Trophoblast cell (in vitro differentiated cells and primary cell): ENCODE data around the gene RICTOR.
A peak's percentile ranks its signal among the peaks of the same experiment; 100 is the strongest.

ENCODE experiments used
- DNase-seq, 2 donors: peaks; one replicate each; pipeline ENCODE4 v3.0.0-alpha.2; 2016
- H2AFZ ChIP-seq: 2 replicates; pipeline ENCODE4 v1.6.1; 2013; ENCODE audit warnings: low read length, moderate library complexity, mild to moderate bottlenecking; ENCODE audit not compliant: insufficient read depth, poor library complexity
- H2AK5ac ChIP-seq: 2 replicates; pipeline ENCODE4 v1.6.1; 2013; ENCODE audit warnings: mild to moderate bottlenecking, low read length
- H2BK120ac ChIP-seq: 2 replicates; pipeline ENCODE4 v1.6.1; 2013; ENCODE audit warnings: low read length, mild to moderate bottlenecking, moderate library complexity; ENCODE audit not compliant: insufficient read depth, poor library complexity
- H2BK12ac ChIP-seq: 2 replicates; pipeline ENCODE4 v1.6.1; 2013; ENCODE audit warnings: mild to moderate bottlenecking, low read length, moderate library complexity
- H2BK5ac ChIP-seq: 2 replicates; pipeline ENCODE4 v1.6.1; 2013; ENCODE audit warnings: low read length, low read depth, moderate library complexity, mild to moderate bottlenecking; ENCODE audit not compliant: poor library complexity
- H3K14ac ChIP-seq: 2 replicates; pipeline ENCODE4 v1.6.1; 2013; ENCODE audit warnings: mild to moderate bottlenecking, low read length
- H3K18ac ChIP-seq: 2 replicates; pipeline ENCODE4 v1.6.1; 2013; ENCODE audit warnings: mild to moderate bottlenecking, low read length
- H3K23ac ChIP-seq: 2 replicates; pipeline ENCODE4 v1.6.1; 2013; ENCODE audit warnings: low read length
- H3K27ac ChIP-seq: 2 replicates; pipeline ENCODE4 v1.5.1; 2013; ENCODE audit warnings: low read depth, mild to moderate bottlenecking, inconsistent platforms, low read length, moderate library complexity
- H3K27me3 ChIP-seq: 2 replicates; pipeline ENCODE4 v1.6.1; 2013; ENCODE audit warnings: inconsistent platforms, mild to moderate bottlenecking, low read length, moderate library complexity; ENCODE audit not compliant: insufficient read depth
- H3K36me3 ChIP-seq, 2 experiments: 1 replicate in 1 of 2; 2 replicates in 1 of 2; pipeline ENCODE4 v1.6.1; 2013; ENCODE audit warnings: low read length in 2 of 2, mild to moderate bottlenecking in 2 of 2, moderate library complexity in 1 of 2; ENCODE audit not compliant: insufficient read depth in 2 of 2, control insufficient read depth in 1 of 2
- H3K4ac ChIP-seq: 2 replicates; pipeline ENCODE4 v1.6.1; 2013; ENCODE audit warnings: low read depth, mild to moderate bottlenecking, low read length, moderate library complexity
- H3K4me1 ChIP-seq, 2 experiments: 1 replicate in 1 of 2; 2 replicates in 1 of 2; pipeline ENCODE4 v1.6.1; 2013; ENCODE audit warnings: low read length in 2 of 2, mild to moderate bottlenecking in 2 of 2, moderate library complexity in 1 of 2; ENCODE audit not compliant: insufficient read depth in 2 of 2, control insufficient read depth in 1 of 2
- H3K4me2 ChIP-seq: 2 replicates; pipeline ENCODE4 v1.6.1; 2013; ENCODE audit warnings: inconsistent platforms, mild to moderate bottlenecking, low read length, moderate library complexity
- H3K4me3 ChIP-seq: 2 replicates; pipeline ENCODE4 v1.5.1; 2013; ENCODE audit warnings: mild to moderate bottlenecking, low read depth, low read length, inconsistent platforms
- H3K79me1 ChIP-seq: one replicate; pipeline ENCODE4 v1.6.1; 2013; ENCODE audit warnings: low read length
- H3K79me2 ChIP-seq: 2 replicates; pipeline ENCODE4 v1.6.1; 2013; ENCODE audit warnings: low read length, mild to moderate bottlenecking; ENCODE audit not compliant: control insufficient read depth, insufficient read depth, poor library complexity
- H3K9ac ChIP-seq: 2 replicates; pipeline ENCODE4 v1.6.1; 2013; ENCODE audit warnings: mild to moderate bottlenecking, low read length
- H3K9me3 ChIP-seq: 2 replicates; pipeline ENCODE4 v1.6.1; 2013; ENCODE audit warnings: low read depth, mild to moderate bottlenecking, control low read depth, inconsistent platforms, low read length; ENCODE audit not compliant: insufficient read depth
- H4K12ac ChIP-seq: 2 replicates; pipeline ENCODE4 v1.6.1; 2013; ENCODE audit warnings: low read depth, mild to moderate bottlenecking, low read length, moderate library complexity
- H4K8ac ChIP-seq: 2 replicates; pipeline ENCODE4 v1.6.1; 2013; ENCODE audit warnings: low read depth, mild to moderate bottlenecking, low read length, moderate library complexity
- H4K91ac ChIP-seq: one replicate; pipeline ENCODE4 v1.6.1; 2013; ENCODE audit warnings: low read depth, mild to moderate bottlenecking, low read length, moderate library complexity
- WGBS: extraction: QIAGEN DNeasy Blood & Tissue Kit; methylation state at CpG from one replicate; pipeline ENCODE4 v1.1.7; 2013; ENCODE audit warnings: missing lambda C conversion rate; ENCODE audit not compliant: insufficient read length, insufficient coverage; ENCODE audit errors: extremely low coverage; 5-methylcytosine and 5-hydroxymethylcytosine counted together

RICTOR gene

DNA sequence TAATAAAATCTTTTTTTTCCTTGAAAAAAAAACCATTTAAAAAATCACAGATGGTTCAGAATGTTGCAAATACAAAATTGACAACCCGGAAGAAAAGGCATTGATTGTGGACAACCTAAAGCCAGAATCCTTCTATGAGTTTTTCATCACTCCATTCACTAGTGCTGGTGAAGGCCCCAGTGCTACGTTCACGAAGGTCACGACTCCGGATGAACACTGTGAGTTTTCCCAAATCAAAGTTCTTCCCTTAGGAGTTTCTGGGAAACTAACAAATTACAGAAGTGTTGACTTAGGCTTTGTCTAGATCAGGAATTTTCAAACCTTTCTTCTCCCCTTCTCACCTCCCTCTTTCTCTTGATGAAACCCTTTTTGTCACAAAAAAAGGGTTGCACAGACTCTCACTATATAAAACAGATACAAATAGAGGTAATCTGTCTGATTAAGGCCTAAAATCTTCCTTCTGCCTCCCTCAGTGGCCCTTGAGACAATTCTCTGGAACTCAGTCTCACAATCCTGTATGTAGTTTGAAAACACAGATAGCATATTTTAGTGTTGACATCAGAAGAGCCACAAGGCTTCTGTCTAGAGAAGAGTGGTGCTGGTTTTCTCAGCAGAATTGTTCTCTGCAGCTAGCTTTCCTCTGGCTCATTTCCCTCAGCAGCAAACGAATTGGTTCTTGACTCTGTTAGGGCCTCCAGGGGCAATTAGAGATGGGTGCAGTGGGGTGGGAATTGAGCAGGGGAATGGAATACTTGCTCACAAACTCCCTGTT lies 148.9 kb downstream of the RICTOR start:
- Histone ChIP-seq H3K27me3 (no peaks in the 10 kb centered on the region), H3K9me3 (peaks cover 2% of the 10 kb centered on the region), H4K8ac (no peak overlapping the region), H4K91ac (peak overlapping the region; percentile 79), H3K4me3 (no peak overlapping the region), H3K4me1 (peaks cover 6 to 11% of the 10 kb centered on the region in 2 experiments), H2BK120ac (no peak overlapping the region), H3K79me2 (no peaks in the 10 kb centered on the region), H4K12ac (no peak overlapping the region), H3K14ac (peak overlapping the region; percentile 77), H3K9ac (no peak overlapping the region), H3K79me1 (peaks cover 9% of the 10 kb centered on the region), H3K4ac (no peak overlapping the region), H3K23ac (no peak overlapping the region), H3K4me2 (no peak overlapping the region), H3K36me3 (peaks cover 3 to 8% of the 10 kb centered on the region in 2 experiments), H2BK12ac (peak overlapping the region; percentile 27), H3K27ac (peak overlapping the region; percentile 89), H2AFZ (no peak overlapping the region), H2AK5ac (no peak overlapping the region), H3K18ac (no peak overlapping the region), H2BK5ac (peak overlapping the region; percentile 54)
- peak; percentile 1 to 58 for DNase-seq
- WGBS: no CpG with 5 or more reads among the region's 6 CpGs

DNA sequence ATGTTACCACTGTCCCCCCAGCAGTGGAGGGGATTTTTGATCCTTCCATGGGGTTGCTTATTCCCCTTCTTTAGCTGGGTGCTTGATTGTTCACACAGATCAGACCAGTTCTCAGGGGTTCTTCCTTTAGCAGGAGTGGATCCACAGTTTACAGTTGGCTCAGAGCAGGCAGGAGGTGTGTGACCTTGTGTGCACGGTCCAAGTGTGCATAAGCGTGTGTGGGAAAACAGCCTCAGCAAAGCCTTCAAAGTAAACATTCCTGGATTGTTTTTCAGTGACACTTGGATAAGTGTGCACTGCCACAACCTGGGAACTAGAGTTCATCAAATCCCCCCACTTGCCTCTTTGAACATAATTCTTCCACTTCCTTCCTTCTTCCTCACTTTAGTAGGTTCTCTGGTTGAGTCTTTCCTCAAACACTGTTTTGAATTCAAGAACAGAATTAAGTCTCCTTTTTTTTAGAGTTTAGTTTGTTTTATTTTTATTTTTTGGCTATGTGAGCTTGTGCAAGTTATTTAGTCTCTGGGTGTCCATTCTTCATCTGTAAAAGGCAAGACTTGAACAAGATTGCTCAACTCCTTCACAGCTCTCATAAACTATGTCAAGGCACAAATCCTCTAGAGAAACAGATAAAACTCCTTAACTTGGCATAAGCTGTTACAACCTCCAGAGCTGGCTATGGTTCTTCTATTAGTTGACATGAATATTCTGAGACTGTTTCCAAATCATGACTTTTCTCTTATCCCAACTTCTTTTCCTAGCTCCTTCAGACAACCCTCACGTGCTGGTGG lies 150.3 kb downstream of the RICTOR start:
- no peak overlapping the region for H3K4me3 ChIP-seq
- DNase-seq: no peak
- H2BK12ac ChIP-seq: no peak overlapping the region
- no peak overlapping the region for H3K4me2 ChIP-seq
- H2BK5ac ChIP-seq: no peak overlapping the region
- H3K9ac ChIP-seq: peak overlapping the region; percentile 11
- H2AK5ac ChIP-seq: no peak overlapping the region
- no CpG with 5 or more reads among the region's 3 CpGs for WGBS
- peaks cover 9% of the 10 kb centered on the region for H3K79me1 ChIP-seq
- H3K18ac ChIP-seq: peak overlapping the region; percentile 61
- no peak overlapping the region for H3K4ac ChIP-seq
- H3K14ac ChIP-seq: no peak overlapping the region
- peak overlapping the region; percentile 42 for H3K23ac ChIP-seq
- no peak overlapping the region for H2BK120ac ChIP-seq
- H2AFZ ChIP-seq: no peak overlapping the region
- peak overlapping the region; percentile 47 for H4K8ac ChIP-seq
- no peaks in the 10 kb centered on the region for H3K27me3 ChIP-seq
- peaks cover 2% of the 10 kb centered on the region for H3K9me3 ChIP-seq
- H3K4me1 ChIP-seq: peaks cover 6 to 11% of the 10 kb centered on the region in 2 experiments
- peaks cover 3 to 8% of the 10 kb centered on the region in 2 experiments for H3K36me3 ChIP-seq
- no peaks in the 10 kb centered on the region for H3K79me2 ChIP-seq
- H4K12ac ChIP-seq: no peak overlapping the region
- peak overlapping the region; percentile 74 for H4K91ac ChIP-seq
- H3K27ac ChIP-seq: no peak overlapping the region

DNA sequence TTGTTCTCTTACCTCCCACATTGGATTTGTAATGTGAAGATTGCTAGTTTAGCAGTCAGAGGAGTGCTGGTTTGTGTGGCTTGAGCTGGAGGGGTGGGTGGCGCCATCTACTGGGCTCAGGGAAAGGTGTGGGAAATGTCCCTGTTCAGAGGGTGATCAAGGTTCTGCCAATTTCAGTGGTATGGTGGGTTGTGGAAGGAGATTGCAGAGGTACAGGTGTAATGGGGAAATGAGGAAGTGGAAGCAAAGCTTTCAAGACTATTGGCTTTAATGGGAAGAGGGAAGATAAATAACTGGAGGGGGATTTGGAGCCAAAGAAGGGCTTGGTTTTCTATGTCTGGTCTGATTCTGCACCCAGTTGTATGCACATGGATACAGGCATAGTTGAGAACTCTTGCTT lies 152.0 kb downstream of the RICTOR start:
- no peaks in the 10 kb centered on the region for H3K79me2 ChIP-seq
- peaks cover 9% of the 10 kb centered on the region for H3K79me1 ChIP-seq
- H4K8ac ChIP-seq: no peak overlapping the region
- peaks cover 2 to 3% of the 10 kb centered on the region in 2 experiments for H3K36me3 ChIP-seq
- no peaks in the 10 kb centered on the region for H3K9me3 ChIP-seq
- no peak overlapping the region for H2AK5ac ChIP-seq
- H3K23ac ChIP-seq: no peak overlapping the region
- no peak overlapping the region for H4K12ac ChIP-seq
- H3K27me3 ChIP-seq: no peaks in the 10 kb centered on the region
- no peak overlapping the region for H2BK5ac ChIP-seq
- H3K4me3 ChIP-seq: no peak overlapping the region
- no peak overlapping the region for H2AFZ ChIP-seq
- no peak overlapping the region for H3K27ac ChIP-seq
- no peak overlapping the region for H3K4me2 ChIP-seq
- no CpG with 5 or more reads among the region's 1 CpG for WGBS
- H4K91ac ChIP-seq: no peak overlapping the region
- H3K4ac ChIP-seq: no peak overlapping the region
- H2BK12ac ChIP-seq: no peak overlapping the region
- peaks cover 4 to 9% of the 10 kb centered on the region in 2 experiments for H3K4me1 ChIP-seq
- H2BK120ac ChIP-seq: no peak overlapping the region
- peak; percentile 23 to 67 for DNase-seq
- H3K14ac ChIP-seq: no peak overlapping the region
- no peak overlapping the region for H3K18ac ChIP-seq
- no peak overlapping the region for H3K9ac ChIP-seq

DNA sequence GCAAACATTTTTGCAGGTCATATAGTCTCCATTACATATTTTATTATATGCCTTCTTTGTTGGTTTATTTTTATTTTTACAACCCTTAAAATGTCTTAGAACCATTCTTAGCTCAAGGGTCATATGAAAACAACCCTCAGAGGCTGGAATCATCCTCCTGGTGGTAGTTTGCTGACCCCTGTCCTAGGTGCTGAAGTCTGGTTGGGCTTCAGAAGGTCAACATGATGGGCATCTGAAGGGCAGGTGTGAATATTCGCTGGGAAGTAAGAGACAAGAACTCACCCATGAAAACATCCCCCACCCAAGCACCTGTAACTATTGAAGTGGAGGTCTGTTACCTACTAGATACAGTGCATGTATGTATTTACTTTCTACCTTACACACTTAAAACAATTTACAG lies 153.0 kb downstream of the RICTOR start:
- H3K9me3 ChIP-seq: no peaks in the 10 kb centered on the region
- H4K91ac ChIP-seq: no peak overlapping the region
- H2AK5ac ChIP-seq: no peak overlapping the region
- no peak overlapping the region for H3K9ac ChIP-seq
- no peak overlapping the region for H3K4me3 ChIP-seq
- no peak overlapping the region for H3K27ac ChIP-seq
- no CpG with 5 or more reads among the region's 1 CpG for WGBS
- no peak overlapping the region for H3K18ac ChIP-seq
- peaks cover 7% of the 10 kb centered on the region for H3K79me1 ChIP-seq
- no peak overlapping the region for H2BK12ac ChIP-seq
- no peak overlapping the region for H4K8ac ChIP-seq
- no peaks in the 10 kb centered on the region for H3K79me2 ChIP-seq
- H2AFZ ChIP-seq: no peak overlapping the region
- H2BK120ac ChIP-seq: no peak overlapping the region
- DNase-seq: peak in 1 of 2 donors; percentile 22
- no peak overlapping the region for H3K14ac ChIP-seq
- H2BK5ac ChIP-seq: no peak overlapping the region
- H3K36me3 ChIP-seq: peaks cover 3 to 4% of the 10 kb centered on the region in 2 experiments
- H4K12ac ChIP-seq: no peak overlapping the region
- H3K27me3 ChIP-seq: no peaks in the 10 kb centered on the region
- H3K4me2 ChIP-seq: no peak overlapping the region
- peaks cover 4 to 9% of the 10 kb centered on the region in 2 experiments for H3K4me1 ChIP-seq
- H3K4ac ChIP-seq: no peak overlapping the region
- H3K23ac ChIP-seq: no peak overlapping the region
